Activated T-helper 2 cell treated with anti-CD3 and anti-CD28 coated beads, Interferon-gamma antibody, Interleukin-2, Interleukin-4, amounts not matched to agents 10 μg/mL and 5 μg/mL and 100 μg/mL, durations not matched to agents 14 hours and 24 hours and 36 hours (primary cell): ENCODE data around the gene MTHFD1L. TPM values are rescaled to one million over a fixed set of nuclear protein-coding genes. Genes with fewer than 3 reads are reported as not detected.

Experiments
- DNase-seq: peaks from one replicate; pipeline ENCODE4 v3.0.0; 2021; ENCODE audit warnings: low spot score
- H3K27ac Mint-ChIP-seq: one replicate; pipeline ENCODE4 v1.8.0; 2021; ENCODE audit warnings: mixed read lengths
- H3K27me3 Mint-ChIP-seq: one replicate; pipeline ENCODE4 v1.8.0; 2021; ENCODE audit warnings: low read depth, mixed read lengths
- H3K36me3 Mint-ChIP-seq: one replicate; pipeline ENCODE4 v1.8.0; 2021; ENCODE audit warnings: low read depth, mixed read lengths
- H3K4me1 Mint-ChIP-seq: one replicate; pipeline ENCODE4 v1.8.0; 2021; ENCODE audit warnings: low read depth, mixed read lengths
- H3K4me3 Mint-ChIP-seq: one replicate; pipeline ENCODE4 v1.8.0; 2021; ENCODE audit warnings: low read depth, mild to moderate bottlenecking, moderate library complexity, mixed read lengths
- H3K9me3 Mint-ChIP-seq: one replicate; pipeline ENCODE4 v1.8.0; 2021; ENCODE audit warnings: mixed read lengths
- intact Hi-C: fragments of 100-400 bp; cut with micrococcal nuclease; formaldehyde crosslinking; loops from one replicate; pipeline ENCODE4 v1.15.1; 2023
- total RNA-seq: library from RNA; stranded (reverse); gene quantifications from 2 replicates; pipeline ENCODE4 v1.2.3, GENCODE V29; 2022

The MTHFD1L gene
- total RNA-seq, 1 donor from 2014 or later = 93.4 TPM

GRCh38 chr6:150934380-150934779 is 68.9 kb downstream of the MTHFD1L start:
- no peaks in the 10 kb centered on the region for H3K4me1 Mint-ChIP-seq
- DNase-seq = no peak
- no peaks in the 10 kb centered on the region for H3K9me3 Mint-ChIP-seq
- H3K27ac Mint-ChIP-seq = no peak overlapping the region
- intact Hi-C loops = no loop called here
- peaks cover 42% of the 10 kb centered on the region for H3K36me3 Mint-ChIP-seq
- H3K27me3 Mint-ChIP-seq = no peaks in the 10 kb centered on the region
- no peak overlapping the region for H3K4me3 Mint-ChIP-seq

- Mint-ChIP-seq H3K4me3 (no peak overlapping the region), H3K9me3 (no peaks in the 10 kb centered on the region), H3K27me3 (no peaks in the 10 kb centered on the region), H3K4me1 (no peaks in the 10 kb centered on the region), H3K36me3 (peaks cover 44% of the 10 kb centered on the region), H3K27ac (no peak overlapping the region)
- intact Hi-C loops = no loop called here
- no peak for DNase-seq
These were observed 70.6 kb downstream of the MTHFD1L start for GRCh38 chr6:150936021-150936555.

- Mint-ChIP-seq H3K4me1 (no peaks in the 10 kb centered on the region), H3K9me3 (no peaks in the 10 kb centered on the region), H3K4me3 (no peak overlapping the region), H3K27me3 (no peaks in the 10 kb centered on the region), H3K27ac (no peak overlapping the region), H3K36me3 (peaks cover 50% of the 10 kb centered on the region)
- intact Hi-C loops = no loop called here
- no peak for DNase-seq
These were observed 71.8 kb downstream of the MTHFD1L start for GRCh38 chr6:150937132-150937906.

- intact Hi-C loops = no loop called here
- no peak overlapping the region for H3K4me3 Mint-ChIP-seq
- H3K36me3 Mint-ChIP-seq = peaks cover 46% of the 10 kb centered on the region
- H3K4me1 Mint-ChIP-seq = no peaks in the 10 kb centered on the region
- no peak overlapping the region for H3K27ac Mint-ChIP-seq
- no peaks in the 10 kb centered on the region for H3K9me3 Mint-ChIP-seq
- no peaks in the 10 kb centered on the region for H3K27me3 Mint-ChIP-seq
- no peak for DNase-seq
These were observed 73.9 kb downstream of the MTHFD1L start for GRCh38 chr6:150939399-150939798.

GRCh38 chr6:150940941-150941340 is 75.4 kb downstream of the MTHFD1L start:
- Mint-ChIP-seq H3K36me3 (peaks cover 48% of the 10 kb centered on the region), H3K4me3 (no peak overlapping the region), H3K4me1 (no peaks in the 10 kb centered on the region), H3K9me3 (no peaks in the 10 kb centered on the region), H3K27me3 (no peaks in the 10 kb centered on the region), H3K27ac (no peak overlapping the region)
- intact Hi-C loops = no loop called here
- DNase-seq = no peak

GRCh38 chr6:150949526-150949925 is 84.0 kb downstream of the MTHFD1L start:
- DNase-seq = no peak
- Mint-ChIP-seq H3K9me3 (no peaks in the 10 kb centered on the region), H3K36me3 (peaks cover 58% of the 10 kb centered on the region), H3K4me3 (no peak overlapping the region), H3K4me1 (no peaks in the 10 kb centered on the region), H3K27ac (no peak overlapping the region), H3K27me3 (no peaks in the 10 kb centered on the region)
- intact Hi-C loops = no loop called here

GRCh38 chr6:150953851-150954250 is 88.3 kb downstream of the MTHFD1L start:
- H3K36me3 Mint-ChIP-seq = peaks cover 68% of the 10 kb centered on the region
- H3K27me3 Mint-ChIP-seq = no peaks in the 10 kb centered on the region
- no peak for DNase-seq
- intact Hi-C loops = no loop called here
- H3K27ac Mint-ChIP-seq = no peak overlapping the region
- H3K4me1 Mint-ChIP-seq = no peaks in the 10 kb centered on the region
- H3K9me3 Mint-ChIP-seq = no peaks in the 10 kb centered on the region
- H3K4me3 Mint-ChIP-seq = no peak overlapping the region

GRCh38 chr6:150959166-150959565 is 93.7 kb downstream of the MTHFD1L start:
- DNase-seq = no peak

GRCh38 chr6:150962436-150962835 is 96.9 kb downstream of the MTHFD1L start:
- Mint-ChIP-seq H3K27ac (no peak overlapping the region), H3K4me1 (no peaks in the 10 kb centered on the region), H3K9me3 (no peaks in the 10 kb centered on the region), H3K36me3 (peaks cover 42% of the 10 kb centered on the region), H3K27me3 (no peaks in the 10 kb centered on the region), H3K4me3 (no peak overlapping the region)
- intact Hi-C loops = no loop called here
- DNase-seq = no peak

More at GRCh38 chr6:150959166-150959565, 93.7 kb downstream of the MTHFD1L start:
- no peaks in the 10 kb centered on the region for H3K27me3 Mint-ChIP-seq
- peaks cover 47% of the 10 kb centered on the region for H3K36me3 Mint-ChIP-seq
- H3K9me3 Mint-ChIP-seq = no peaks in the 10 kb centered on the region
- H3K4me3 Mint-ChIP-seq = no peak overlapping the region
- intact Hi-C loops = no loop called here
- no peaks in the 10 kb centered on the region for H3K4me1 Mint-ChIP-seq
- H3K27ac Mint-ChIP-seq = no peak overlapping the region

- Mint-ChIP-seq H3K9me3 (no peaks in the 10 kb centered on the region), H3K4me3 (no peak overlapping the region), H3K27me3 (no peaks in the 10 kb centered on the region), H3K36me3 (peaks cover 40% of the 10 kb centered on the region), H3K27ac (no peak overlapping the region), H3K4me1 (no peaks in the 10 kb centered on the region)
- intact Hi-C loops = no loop called here
- no peak for DNase-seq
These were observed 99.3 kb downstream of the MTHFD1L start for GRCh38 chr6:150964765-150965164.

- H3K36me3 Mint-ChIP-seq = peaks cover 34% of the 10 kb centered on the region
- no peak overlapping the region for H3K27ac Mint-ChIP-seq
- no peak overlapping the region for H3K4me3 Mint-ChIP-seq
- intact Hi-C loops = no loop called here
- no peaks in the 10 kb centered on the region for H3K9me3 Mint-ChIP-seq
- no peak for DNase-seq
- no peaks in the 10 kb centered on the region for H3K27me3 Mint-ChIP-seq
- no peaks in the 10 kb centered on the region for H3K4me1 Mint-ChIP-seq
These were observed 101.3 kb downstream of the MTHFD1L start for GRCh38 chr6:150966786-150967185.

GRCh38 chr6:150967381-150967780 is 101.9 kb downstream of the MTHFD1L start:
- no peak for DNase-seq
- Mint-ChIP-seq H3K4me1 (no peaks in the 10 kb centered on the region), H3K4me3 (no peak overlapping the region), H3K9me3 (no peaks in the 10 kb centered on the region), H3K27me3 (no peaks in the 10 kb centered on the region), H3K27ac (no peak overlapping the region), H3K36me3 (peaks cover 36% of the 10 kb centered on the region)
- intact Hi-C loops = no loop called here

GRCh38 chr6:150967910-150968309 is 102.4 kb downstream of the MTHFD1L start:
- Mint-ChIP-seq H3K9me3 (no peaks in the 10 kb centered on the region), H3K27me3 (no peaks in the 10 kb centered on the region), H3K4me1 (no peaks in the 10 kb centered on the region), H3K27ac (no peak overlapping the region), H3K36me3 (peaks cover 40% of the 10 kb centered on the region), H3K4me3 (no peak overlapping the region)
- DNase-seq = no peak
- intact Hi-C loops = no loop called here
